ENCODE measurements around the gene AIP. TPM values are rescaled to one million over a fixed set of nuclear protein-coding genes. Genes with fewer than 3 reads are reported as not detected.

Gene AIP
- total RNA-seq, 2 donors from 2014 or later = 44.4 to 50.5 TPM

DNA sequence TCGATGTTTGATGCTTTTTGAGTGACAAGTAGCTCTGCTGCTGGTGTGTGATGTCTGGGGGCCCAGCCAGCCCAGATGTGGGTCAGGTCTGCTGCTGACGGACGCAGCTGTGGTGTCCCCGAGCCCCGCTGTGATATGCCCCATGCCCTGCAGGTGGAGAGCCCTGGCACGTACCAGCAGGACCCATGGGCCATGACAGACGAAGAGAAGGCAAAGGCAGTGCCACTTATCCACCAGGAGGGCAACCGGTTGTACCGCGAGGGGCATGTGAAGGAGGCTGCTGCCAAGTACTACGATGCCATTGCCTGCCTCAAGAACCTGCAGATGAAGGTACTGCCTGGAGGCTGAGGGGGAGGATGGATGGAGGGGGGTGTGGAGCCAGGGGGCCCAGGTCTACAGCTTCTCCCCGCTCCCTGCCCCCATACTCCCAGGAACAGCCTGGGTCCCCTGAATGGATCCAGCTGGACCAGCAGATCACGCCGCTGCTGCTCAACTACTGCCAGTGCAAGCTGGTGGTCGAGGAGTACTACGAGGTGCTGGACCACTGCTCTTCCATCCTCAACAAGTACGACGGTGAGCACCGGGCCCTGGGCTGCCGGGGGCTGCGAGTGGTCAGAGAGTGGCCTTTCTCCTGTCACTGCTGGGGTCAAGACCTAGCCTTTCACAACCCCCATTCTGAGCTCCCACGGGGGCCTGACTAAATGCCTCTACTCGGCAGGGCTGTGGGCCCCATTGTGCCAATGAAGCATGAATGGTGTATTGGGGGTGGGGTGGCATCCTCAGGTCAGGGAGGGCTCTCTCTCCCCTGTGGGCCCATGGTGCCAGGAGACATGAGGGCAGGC lies 7.3 kb downstream of the AIP start:
- intact Hi-C loops (cut with DNase I) = no loop called here
- no peak for DNase-seq (ENCODE audit: low spot score)

GRCh38 chr11:67490727-67491065 lies 7.9 kb downstream of the AIP start:
- DNase-seq (ENCODE audit: low spot score) = no peak
- intact Hi-C loops (cut with DNase I) = no loop called here

- intact Hi-C loops (cut with DNase I) = no loop called here
- DNase-seq (ENCODE audit: low spot score) = no peak
Observed at GRCh38 chr11:67491276-67492068, 8.6 kb downstream of the AIP start.

GRCh38 chr11:67492069-67492727 lies 9.4 kb downstream of the AIP start:
- no peak for DNase-seq (ENCODE audit: low spot score)
- intact Hi-C loops (cut with DNase I) = no loop called here

- intact Hi-C loops (cut with DNase I) = no loop called here
- no peak for DNase-seq (ENCODE audit: low spot score)
Observed at GRCh38 chr11:67492801-67493547, 10.1 kb downstream of the AIP start.

DNA sequence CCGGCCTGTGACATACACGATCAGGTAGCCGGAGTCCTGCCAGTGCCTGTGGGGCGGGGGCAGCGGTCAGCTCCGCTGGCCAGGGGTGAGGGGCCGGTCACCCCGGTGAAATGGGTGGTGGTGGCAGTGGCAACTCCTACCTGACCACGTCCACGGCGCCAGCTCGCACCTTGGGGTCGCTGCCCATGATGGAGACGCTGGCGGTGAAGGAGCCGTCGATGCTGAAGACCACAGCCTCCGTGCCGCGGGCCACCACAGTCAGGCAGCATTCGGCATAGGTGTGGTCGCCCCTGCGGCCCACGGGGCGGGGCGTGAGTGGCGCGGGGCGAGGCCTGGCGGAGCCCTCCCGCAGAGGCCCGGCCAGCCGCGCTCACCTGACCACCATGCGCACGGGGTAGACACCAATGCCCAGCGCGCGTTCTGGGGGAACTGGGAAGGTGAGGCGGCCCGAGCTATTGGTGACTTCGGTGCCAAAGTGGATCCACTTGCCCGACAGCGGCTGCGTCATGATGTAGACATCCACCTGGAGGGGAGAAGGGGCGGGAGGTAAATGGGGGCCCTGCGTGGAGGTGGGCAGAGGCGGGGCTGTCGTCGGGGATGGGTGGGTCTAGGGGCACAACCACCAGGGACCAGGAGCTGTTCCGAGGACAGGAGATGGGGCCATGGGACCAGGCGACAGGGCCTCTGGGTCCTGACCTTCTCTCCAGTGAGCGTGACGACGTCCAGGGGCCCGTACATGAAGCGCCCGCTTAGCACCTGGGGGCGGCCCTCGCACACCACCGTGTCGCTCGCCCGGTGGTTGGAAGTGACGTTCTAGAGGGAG lies 10.9 kb downstream of the AIP start:
- DNase-seq (ENCODE audit: low spot score) = no peak
- intact Hi-C loops (cut with DNase I) = no loop called here

DNA sequence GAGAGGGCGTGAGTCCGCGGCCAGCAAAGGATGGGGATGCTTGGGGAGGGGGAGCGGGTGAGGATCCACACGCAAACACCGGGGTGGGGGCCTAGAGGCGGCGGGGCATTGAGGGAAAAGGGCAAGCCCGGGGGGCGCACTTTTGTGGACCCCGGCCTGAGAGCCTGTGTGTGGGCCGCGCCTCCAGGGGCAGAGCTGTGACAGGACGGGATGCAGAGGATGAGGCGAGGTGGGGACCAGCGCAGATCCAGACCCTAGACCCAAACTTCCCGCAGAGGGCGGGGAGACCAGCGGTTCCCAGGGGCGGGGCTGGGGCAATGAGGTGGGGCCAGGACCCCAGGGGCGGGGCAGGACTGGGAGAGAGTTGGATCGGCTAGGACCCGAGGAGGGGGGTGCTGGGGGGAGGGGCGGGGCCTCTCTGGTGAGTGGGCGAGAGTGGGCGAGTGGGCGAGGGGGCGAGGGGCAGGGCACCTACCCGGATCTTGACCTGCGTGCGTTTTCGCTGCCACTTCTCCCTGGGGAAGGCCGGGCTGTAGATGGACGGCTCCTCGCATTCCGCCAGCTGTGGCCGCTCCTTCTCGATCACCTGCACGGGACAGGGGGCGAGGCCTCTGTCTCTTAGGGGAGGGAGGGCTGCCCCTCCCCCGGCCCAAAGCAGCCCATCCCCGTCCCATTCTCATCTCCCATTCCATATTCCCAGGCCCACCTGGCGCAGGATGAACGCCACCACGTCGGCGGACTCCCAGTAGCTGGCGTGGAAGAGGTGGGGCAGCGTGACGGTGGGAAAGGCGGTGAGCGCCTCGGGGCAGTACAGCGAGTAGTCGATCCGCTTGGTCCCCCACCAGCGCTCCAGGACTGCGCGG lies 11.8 kb downstream of the AIP start:
- intact Hi-C loops (cut with DNase I) = no loop called here
- no peak for DNase-seq (ENCODE audit: low spot score)

DNA sequence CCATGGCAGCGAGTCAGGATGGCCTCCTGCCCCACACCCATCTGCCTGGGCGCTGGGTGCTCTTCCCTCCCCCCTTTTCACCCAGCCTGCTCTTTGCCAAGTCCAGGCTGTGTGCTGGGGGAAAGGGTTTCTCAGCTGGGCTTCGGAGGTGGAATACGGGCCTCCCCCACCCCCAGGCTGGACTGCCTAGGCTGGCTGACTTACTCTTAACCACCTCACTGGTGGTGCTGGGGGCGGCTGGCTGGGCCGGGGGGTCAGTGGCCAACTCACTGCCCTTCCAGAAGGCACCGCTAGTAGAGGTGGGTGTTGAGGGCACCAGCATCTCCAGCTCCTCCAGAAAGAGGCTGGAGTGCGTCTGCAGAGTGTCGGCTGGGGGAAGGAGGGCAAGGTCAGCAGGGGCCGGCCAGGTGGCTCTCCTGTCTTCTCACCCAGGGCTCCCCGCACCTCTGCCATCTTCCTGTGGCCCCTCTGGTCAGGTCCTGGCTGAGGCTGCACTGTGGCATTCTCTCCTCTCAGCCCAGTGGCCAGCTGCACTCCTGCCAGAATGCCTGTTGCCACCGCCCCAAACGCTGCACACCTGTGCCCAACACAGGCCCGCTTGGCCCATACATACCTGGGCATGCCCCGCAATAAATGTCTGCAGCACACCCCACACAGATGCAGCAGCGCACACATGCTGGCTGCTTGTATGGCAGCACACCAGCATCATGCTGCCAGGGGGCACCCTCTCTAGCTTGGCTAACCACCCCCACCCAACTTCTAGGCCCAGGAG lies 12.6 kb downstream of the AIP start:
- DNase-seq (ENCODE audit: low spot score) = no peak
- intact Hi-C loops (cut with DNase I) = no loop called here

DNA sequence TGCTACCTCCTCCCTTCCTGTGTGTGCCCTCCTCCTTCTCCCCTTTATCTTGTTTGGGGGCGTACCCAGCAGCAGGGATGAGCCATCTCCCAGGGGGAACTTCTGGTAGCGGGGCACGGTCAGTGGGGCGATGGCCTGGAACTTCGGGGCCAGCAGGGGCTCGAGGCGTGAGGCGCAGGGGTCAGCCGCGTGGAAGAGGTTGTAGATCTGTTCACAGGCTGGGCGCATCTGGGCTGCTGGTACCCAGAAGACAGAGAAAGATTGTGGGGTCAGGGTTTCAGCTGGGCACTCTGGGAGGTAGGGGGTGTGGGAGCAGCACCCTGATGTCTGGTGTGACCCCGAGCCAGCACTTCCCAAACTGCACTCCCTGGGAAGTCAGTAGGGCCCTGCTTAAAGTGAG lies 13.3 kb downstream of the AIP start:
- intact Hi-C loops (cut with DNase I) = no loop called here
- no peak for DNase-seq (ENCODE audit: low spot score)

DNA sequence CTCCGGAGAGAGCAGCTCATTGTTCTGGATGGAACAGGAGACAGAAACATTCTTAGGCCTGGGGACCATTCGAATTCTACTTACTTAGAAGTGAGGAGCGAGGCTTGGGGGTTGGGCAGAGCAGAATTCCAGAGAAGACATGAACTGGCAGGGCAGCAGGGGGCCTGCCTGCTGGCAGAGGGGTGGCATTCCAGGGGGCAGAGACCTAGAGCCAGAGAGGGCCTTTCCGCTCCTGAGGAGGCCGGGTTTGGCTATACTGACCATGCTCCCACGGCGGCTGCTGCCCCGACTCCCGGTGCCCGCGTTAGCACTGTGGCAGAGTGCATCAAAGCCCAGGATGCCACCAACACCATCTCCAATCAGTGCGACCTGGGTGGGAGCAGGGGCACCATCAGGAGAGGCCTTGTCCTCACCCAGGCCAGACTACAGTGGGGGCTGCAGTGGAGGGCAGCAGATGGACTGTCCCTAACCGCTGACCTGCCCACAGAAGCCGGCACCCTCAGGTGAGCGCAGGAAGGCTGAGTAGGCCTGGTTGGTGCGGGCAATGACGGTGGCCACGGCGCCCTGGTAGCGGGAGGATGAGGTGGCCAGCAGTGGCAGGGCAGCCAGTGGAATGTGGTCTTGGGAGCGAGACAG lies 14.9 kb downstream of the AIP start:
- intact Hi-C loops (cut with DNase I) = no loop called here
- DNase-seq (ENCODE audit: low spot score) = no peak

DNA sequence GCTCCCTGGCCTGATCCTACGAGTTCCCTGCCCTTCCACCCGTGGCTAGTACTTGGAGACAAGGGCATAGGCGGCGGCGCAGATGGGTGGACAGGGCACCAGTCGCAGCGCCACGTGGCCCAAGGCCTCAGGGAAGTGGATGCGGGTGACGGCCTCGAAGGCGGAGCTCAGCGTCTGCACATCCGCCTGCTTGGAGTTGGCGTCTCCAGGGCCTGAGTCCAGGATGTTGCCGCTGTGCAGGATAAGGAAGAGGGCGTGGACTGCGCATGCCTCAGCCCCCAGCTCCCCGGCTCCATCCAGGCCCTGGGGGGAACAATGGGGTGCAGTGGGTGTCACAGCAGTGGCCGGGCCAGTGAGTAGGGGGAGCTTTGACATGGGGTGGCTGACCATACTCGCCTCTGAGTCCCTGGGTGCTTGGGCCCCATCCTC lies 15.7 kb downstream of the AIP start:
- intact Hi-C loops (cut with DNase I) = no loop called here
- DNase-seq (ENCODE audit: low spot score) = peak; percentile 81

DNA sequence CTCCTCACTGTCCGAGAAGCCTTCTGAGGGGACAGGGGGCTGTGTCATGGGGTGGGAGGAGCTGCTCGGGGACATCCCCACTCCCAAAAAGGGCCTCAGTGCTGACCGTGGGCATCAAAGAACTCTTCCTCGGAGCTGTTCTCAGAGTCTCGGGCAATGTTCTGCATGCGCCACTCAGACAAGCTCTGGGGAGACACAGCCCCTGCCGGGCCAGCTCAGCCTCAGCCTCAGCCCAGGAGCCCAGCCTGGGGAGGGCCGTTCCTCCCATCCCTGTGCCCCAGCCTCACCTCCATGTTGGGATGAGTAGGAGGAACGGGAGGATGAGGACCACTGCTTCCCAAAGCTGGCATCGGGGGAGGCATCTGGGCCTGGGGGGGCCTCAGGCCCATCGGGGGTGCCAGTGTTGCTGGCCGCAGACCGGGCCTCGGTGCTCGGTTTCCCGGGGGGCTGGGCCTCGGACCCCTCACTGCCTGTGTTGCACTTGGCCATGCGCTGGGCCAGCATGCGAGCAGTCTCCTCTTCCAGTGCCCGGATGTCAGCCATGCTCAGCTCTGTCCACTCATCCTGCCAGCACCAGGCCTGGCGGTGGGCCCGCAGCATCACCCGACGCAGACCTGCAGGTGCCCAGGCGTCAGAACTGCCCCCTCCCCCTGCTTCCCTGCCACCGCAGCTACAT lies 17.1 kb downstream of the AIP start:
- intact Hi-C loops (cut with DNase I) = loop anchor here in 1 of 2 donors (10.0 kb wide), 1 partner anchor 95 kb away; the partner anchor contains the start of genes PPP1CA and TBC1D10C
- no peak for DNase-seq (ENCODE audit: low spot score)

GRCh38 chr11:67500484-67500821 lies 17.6 kb downstream of the AIP start:
- no peak for DNase-seq (ENCODE audit: low spot score)
- intact Hi-C loops (cut with DNase I) = loop anchor here in 1 of 2 donors (10.0 kb wide), 1 partner anchor 96 kb away; the partner anchor contains the start of genes PPP1CA and TBC1D10C

GRCh38 chr11:67500831-67501715 lies 18.2 kb downstream of the AIP start:
- DNase-seq (ENCODE audit: low spot score) = no peak
- intact Hi-C loops (cut with DNase I) = loop anchor here in 1 of 2 donors (10.0 kb wide), 1 partner anchor 96 kb away; the partner anchor contains the start of genes PPP1CA and TBC1D10C

DNA sequence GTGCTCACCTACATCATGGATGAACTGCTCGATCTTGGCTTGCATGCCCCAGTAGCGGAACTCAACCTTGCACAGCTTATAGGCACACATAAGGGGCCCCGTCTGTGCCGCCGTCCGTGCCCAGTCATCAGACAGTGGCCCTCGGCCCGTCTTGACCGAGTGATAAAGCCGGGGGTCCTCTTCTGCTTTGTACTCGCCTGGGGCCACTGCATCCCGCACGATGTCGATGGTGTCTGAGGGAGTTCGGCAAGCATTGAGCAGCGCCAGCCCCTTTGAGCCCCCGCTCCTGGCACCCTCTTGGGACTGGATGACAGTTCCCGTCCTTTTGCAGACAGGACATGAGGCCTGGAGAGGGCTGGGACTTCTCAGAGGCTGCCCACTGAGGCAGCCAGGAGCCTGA lies 19.0 kb downstream of the AIP start:
- intact Hi-C loops (cut with DNase I) = loop anchor here in 1 of 2 donors (10.0 kb wide), 1 partner anchor 97 kb away; the partner anchor contains the start of genes PPP1CA and TBC1D10C

More for the DNA sequence above, 19.0 kb downstream of the AIP start:
- DNase-seq (ENCODE audit: low spot score) = no peak

All from posterior vena cava (tissue), 2 donors.